GM10847 (cell line): ENCODE data around the gene RAB39A.
A peak's percentile ranks its signal among the peaks of the same experiment; 100 is the strongest.

Source experiments
- POLR2A ChIP-seq: IDR thresholded peaks from 2 replicates; pipeline ENCODE4 v1.6.1; 2011; ENCODE audit not compliant: insufficient read length; ENCODE audit errors: extremely low read depth

Gene RAB39A

DNA sequence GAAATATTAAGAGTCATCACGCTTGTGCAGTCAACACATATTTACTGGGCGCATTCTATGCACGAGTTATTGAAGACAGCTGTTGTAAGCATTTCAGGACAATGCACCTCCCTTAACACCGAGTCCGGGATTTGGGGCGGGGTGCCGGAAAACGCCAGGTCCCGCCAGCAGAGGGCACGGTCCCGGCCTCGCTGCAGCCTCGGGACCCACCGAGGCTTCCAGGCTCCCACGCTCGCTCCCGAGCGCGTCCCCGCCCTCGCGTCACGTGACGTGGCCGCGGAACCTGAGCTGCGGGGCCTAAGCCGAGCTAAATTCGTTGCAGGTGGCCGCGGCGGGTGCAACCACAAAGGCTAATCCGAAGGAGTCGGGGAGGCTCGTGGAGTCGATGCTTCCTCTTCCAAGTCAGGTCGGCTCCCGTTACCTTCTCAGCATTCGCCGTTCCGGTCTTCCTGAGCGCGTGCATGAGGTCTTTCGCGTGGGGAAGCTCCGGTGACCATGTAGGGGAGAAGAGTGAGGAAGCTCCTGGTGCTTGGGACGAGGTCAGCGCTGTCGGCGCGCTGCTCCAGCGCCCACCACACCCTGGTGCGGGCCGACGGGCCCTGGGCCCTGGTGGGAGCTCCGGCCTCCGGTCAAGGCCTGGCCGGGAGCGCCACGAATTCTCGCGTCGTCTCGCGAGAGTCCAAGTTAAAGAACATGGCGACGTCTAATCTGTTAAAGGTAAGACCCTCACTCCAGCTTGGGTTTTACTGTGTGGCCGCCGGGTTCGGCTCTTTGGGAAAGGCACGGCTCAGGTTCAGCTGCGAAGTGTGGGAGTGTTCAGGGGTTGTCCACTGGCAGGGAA is 80.6 kb downstream of the RAB39A start, which contains the start of gene CUL5:
Gene CUL5 (plus strand): TSS at position 243 of the 841 bp plus-strand sequence. CDS start 451 bp downstream, at position 694.
- peak; percentile 84 for TF ChIP-seq POLR2A

- no peak for TF ChIP-seq POLR2A
Observed at GRCh38 chr11:108009497-108010370, 81.5 kb downstream of the RAB39A start.

- TF ChIP-seq POLR2A = no peak
Observed at GRCh38 chr11:108012139-108012725, 84.0 kb downstream of the RAB39A start.
